Loucy (cell line): Measurements from ENCODE around the gene GRIN2A.

Experiments
- H2AFZ ChIP-seq: fragments of 200-600 bp; sonication (generic); 2 replicates; pipeline ENCODE4 v1.6.0; 2016; ENCODE audit warnings: antibody characterized with exemption, mild to moderate bottlenecking, low read length, moderate library complexity
- H3F3A ChIP-seq: fragments of 200-600 bp; 2 replicates; pipeline ENCODE4 v1.6.0; 2016; ENCODE audit warnings: antibody characterized with exemption, low read depth, mild to moderate bottlenecking
- H3K27me3 ChIP-seq: fragments of 200-600 bp; sonication (generic); 2 replicates; pipeline ENCODE4 v1.6.1; 2014; ENCODE audit warnings: low read length, mild to moderate bottlenecking; ENCODE audit not compliant: insufficient read depth, poor library complexity, severe bottlenecking
- H3K36me3 ChIP-seq: fragments of 200-600 bp; sonication (generic); 2 replicates; pipeline ENCODE4 v1.6.1; 2016; ENCODE audit warnings: low read length; ENCODE audit not compliant: insufficient read depth
- H3K4me1 ChIP-seq: fragments of 200-600 bp; sonication (generic); 2 replicates; pipeline ENCODE4 v1.5.1; 2014; ENCODE audit warnings: low read length, mild to moderate bottlenecking; ENCODE audit not compliant: insufficient read depth, poor library complexity, severe bottlenecking
- H3K4me2 ChIP-seq: fragments of 200-600 bp; sonication (generic); 2 replicates; pipeline ENCODE4 v1.6.0; 2014; ENCODE audit warnings: antibody characterized with exemption, low read length, low read depth, mild to moderate bottlenecking; ENCODE audit not compliant: poor library complexity, severe bottlenecking
- H3K4me3 ChIP-seq: fragments of 200-600 bp; sonication (generic); 2 replicates; pipeline ENCODE4 v1.5.1; 2014; ENCODE audit warnings: low read length, mild to moderate bottlenecking, mixed read lengths; ENCODE audit not compliant: poor library complexity, severe bottlenecking
- H3K79me2 ChIP-seq: fragments of 200-600 bp; sonication (generic); 2 replicates; pipeline ENCODE4 v1.6.1; 2014; ENCODE audit warnings: low read length; ENCODE audit not compliant: insufficient read depth
- H3K9ac ChIP-seq: fragments of 200-600 bp; sonication (generic); 2 replicates; pipeline ENCODE4 v1.6.0; 2014; ENCODE audit warnings: mild to moderate bottlenecking, low read depth, low read length, moderate library complexity; ENCODE audit not compliant: poor library complexity, severe bottlenecking
- H3K9me2 ChIP-seq: fragments of 200-600 bp; sonication (generic); replicated peaks from 2 replicates; pipeline ENCODE4 v1.6.1; 2016; ENCODE audit warnings: low read depth, low read length, mixed read lengths
- H3K9me3 ChIP-seq: fragments of 200-600 bp; sonication (generic); 2 replicates; pipeline ENCODE4 v1.6.1; 2014; ENCODE audit warnings: mild to moderate bottlenecking, antibody characterized with exemption, low read length, low read depth; ENCODE audit not compliant: insufficient read depth
- H4K20me1 ChIP-seq: fragments of 200-600 bp; sonication (generic); 2 replicates; pipeline ENCODE4 v1.6.0; 2014; ENCODE audit warnings: antibody characterized with exemption, low read length, mild to moderate bottlenecking; ENCODE audit not compliant: insufficient read depth, poor library complexity, severe bottlenecking
- EZH2phosphoT487 ChIP-seq: fragments of 200-600 bp; IDR thresholded peaks from 2 replicates; pipeline ENCODE4 v1.6.1; 2018; ENCODE audit warnings: antibody characterized with exemption, mild to moderate bottlenecking, moderate library complexity, borderline replicate concordance
- TF ChIP-seq, protein P1 (sequence below): fragments of 200-600 bp; sonication (generic); conservative IDR thresholded peaks from 2 replicates; pipeline ENCODE4 v1.5.1; 2014; ENCODE audit warnings: mild to moderate bottlenecking, antibody characterized with exemption, low read length

The GRIN2A gene

GRCh38 chr16:9820476-9821246 lies 361.6 kb downstream of the GRIN2A start:
- H3K9ac ChIP-seq, result no peak overlapping the region
- no peaks in the 10 kb centered on the region for H3K4me1 ChIP-seq

GRCh38 chr16:9818702-9819101 lies 363.5 kb downstream of the GRIN2A start:
- no peaks in the 10 kb centered on the region for H3K36me3 ChIP-seq
- H3K9ac ChIP-seq, result no peak overlapping the region
- H3K9me2 ChIP-seq, result no peaks in the 10 kb centered on the region
- no peak overlapping the region for H3K4me3 ChIP-seq
- H3K4me2 ChIP-seq, result no peak overlapping the region
- no peaks in the 10 kb centered on the region for H3K9me3 ChIP-seq
- H3K4me1 ChIP-seq, result no peaks in the 10 kb centered on the region
- H3F3A ChIP-seq, result no peaks in the 10 kb centered on the region
- no peaks in the 10 kb centered on the region for H3K27me3 ChIP-seq
- no peaks in the 10 kb centered on the region for H3K79me2 ChIP-seq
- TF ChIP-seq, protein P1, sequence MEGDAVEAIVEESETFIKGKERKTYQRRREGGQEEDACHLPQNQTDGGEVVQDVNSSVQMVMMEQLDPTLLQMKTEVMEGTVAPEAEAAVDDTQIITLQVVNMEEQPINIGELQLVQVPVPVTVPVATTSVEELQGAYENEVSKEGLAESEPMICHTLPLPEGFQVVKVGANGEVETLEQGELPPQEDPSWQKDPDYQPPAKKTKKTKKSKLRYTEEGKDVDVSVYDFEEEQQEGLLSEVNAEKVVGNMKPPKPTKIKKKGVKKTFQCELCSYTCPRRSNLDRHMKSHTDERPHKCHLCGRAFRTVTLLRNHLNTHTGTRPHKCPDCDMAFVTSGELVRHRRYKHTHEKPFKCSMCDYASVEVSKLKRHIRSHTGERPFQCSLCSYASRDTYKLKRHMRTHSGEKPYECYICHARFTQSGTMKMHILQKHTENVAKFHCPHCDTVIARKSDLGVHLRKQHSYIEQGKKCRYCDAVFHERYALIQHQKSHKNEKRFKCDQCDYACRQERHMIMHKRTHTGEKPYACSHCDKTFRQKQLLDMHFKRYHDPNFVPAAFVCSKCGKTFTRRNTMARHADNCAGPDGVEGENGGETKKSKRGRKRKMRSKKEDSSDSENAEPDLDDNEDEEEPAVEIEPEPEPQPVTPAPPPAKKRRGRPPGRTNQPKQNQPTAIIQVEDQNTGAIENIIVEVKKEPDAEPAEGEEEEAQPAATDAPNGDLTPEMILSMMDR, result no peak
- TF ChIP-seq EZH2phosphoT487, result no peak
- H4K20me1 ChIP-seq, result no peaks in the 10 kb centered on the region
- H2AFZ ChIP-seq, result no peak overlapping the region

More at GRCh38 chr16:9820476-9821246, 361.6 kb downstream of the GRIN2A start:
- H3K9me3 ChIP-seq, result no peaks in the 10 kb centered on the region
- no peaks in the 10 kb centered on the region for H3K27me3 ChIP-seq
- no peaks in the 10 kb centered on the region for H3K79me2 ChIP-seq
- no peaks in the 10 kb centered on the region for H3K36me3 ChIP-seq
- no peak for TF ChIP-seq EZH2phosphoT487
- TF ChIP-seq, protein P1, result no peak
- no peak overlapping the region for H3K4me3 ChIP-seq
- no peaks in the 10 kb centered on the region for H3F3A ChIP-seq
- H3K9me2 ChIP-seq, result no peaks in the 10 kb centered on the region
- H4K20me1 ChIP-seq, result no peaks in the 10 kb centered on the region
- H2AFZ ChIP-seq, result no peak overlapping the region
- no peak overlapping the region for H3K4me2 ChIP-seq

DNA sequence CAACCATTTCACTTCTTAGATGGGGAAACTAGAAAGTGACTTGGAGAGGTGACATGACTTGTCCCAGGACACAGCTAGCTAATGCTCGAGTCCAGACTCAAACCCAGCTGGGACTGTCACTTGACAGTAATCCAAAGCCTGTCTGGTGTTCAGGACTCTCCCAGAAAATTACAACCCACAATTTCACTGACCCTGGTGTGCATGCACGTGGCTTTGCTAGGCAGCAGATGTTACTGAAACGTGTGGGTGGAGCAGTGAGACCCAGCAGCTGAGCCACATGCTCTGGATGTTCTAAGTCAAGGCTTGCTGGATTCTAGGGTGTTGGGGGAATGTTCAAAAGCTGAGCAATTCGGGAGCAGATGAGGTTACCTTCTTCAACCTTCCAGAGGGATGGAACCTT lies 364.6 kb downstream of the GRIN2A start:
- no peak overlapping the region for H3K4me3 ChIP-seq
- no peaks in the 10 kb centered on the region for H4K20me1 ChIP-seq
- TF ChIP-seq EZH2phosphoT487, result no peak
- TF ChIP-seq, protein P1, result no peak
- no peaks in the 10 kb centered on the region for H3K9me2 ChIP-seq
- H2AFZ ChIP-seq, result no peak overlapping the region
- H3K9ac ChIP-seq, result no peak overlapping the region
- H3K79me2 ChIP-seq, result no peaks in the 10 kb centered on the region
- no peak overlapping the region for H3K4me2 ChIP-seq
- H3K9me3 ChIP-seq, result no peaks in the 10 kb centered on the region
- no peaks in the 10 kb centered on the region for H3F3A ChIP-seq
- no peaks in the 10 kb centered on the region for H3K4me1 ChIP-seq
- no peaks in the 10 kb centered on the region for H3K36me3 ChIP-seq
- no peaks in the 10 kb centered on the region for H3K27me3 ChIP-seq
